Astrocyte of the hippocampus (primary cell): ENCODE results near the gene TSHR.
"Not testable (repeated sequence)": the region's sequence is repeated elsewhere in the genome, so short reads cannot be mapped to it uniquely, and the experiment has no call there.

Source experiments
- DNase-seq: peaks from one replicate; pipeline ENCODE4 v3.0.0; 2011; ENCODE audit warnings: low read depth, low spot score

The TSHR gene

DNA sequence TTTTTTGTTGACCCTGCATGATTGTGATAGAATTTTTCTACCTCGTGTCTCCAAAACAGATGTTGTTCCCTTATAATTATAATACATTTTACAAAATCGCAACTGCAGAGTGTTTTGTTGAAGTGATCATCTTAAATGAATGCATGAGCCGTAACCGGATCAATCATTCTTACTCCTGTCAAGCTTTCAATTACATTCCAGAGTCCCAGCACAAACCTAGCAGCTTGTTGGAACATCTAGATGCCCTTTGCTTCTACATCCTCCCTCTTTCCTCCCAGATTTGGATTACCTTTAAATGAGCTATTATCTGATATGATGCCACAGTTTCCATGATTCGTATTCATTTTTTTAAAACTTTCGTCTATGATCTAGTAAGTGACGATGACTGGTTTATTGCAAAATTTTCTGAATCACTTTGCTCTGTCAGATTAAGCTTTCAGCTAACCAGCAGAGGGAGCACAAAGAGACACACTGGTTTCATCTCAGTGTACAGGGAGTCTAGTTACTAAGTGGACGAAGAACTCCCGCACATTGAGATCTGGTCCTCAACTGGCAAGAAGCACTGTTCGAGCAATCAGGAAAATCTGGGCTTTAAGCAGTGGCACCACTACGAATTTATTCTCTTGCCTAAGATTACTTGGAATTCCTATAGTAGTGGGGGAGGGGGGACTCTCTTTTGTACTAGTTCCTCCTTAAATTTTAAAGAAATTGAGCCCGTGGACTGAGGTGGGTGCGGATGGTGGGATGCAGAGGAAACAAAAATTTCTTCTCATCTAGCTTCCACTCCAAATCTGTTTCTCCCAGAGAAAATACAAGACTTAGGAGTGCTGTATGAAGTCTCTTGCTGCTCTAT, 40.9 kb downstream of the TSHR start:
- DNase-seq: peak; percentile 72

DNA sequence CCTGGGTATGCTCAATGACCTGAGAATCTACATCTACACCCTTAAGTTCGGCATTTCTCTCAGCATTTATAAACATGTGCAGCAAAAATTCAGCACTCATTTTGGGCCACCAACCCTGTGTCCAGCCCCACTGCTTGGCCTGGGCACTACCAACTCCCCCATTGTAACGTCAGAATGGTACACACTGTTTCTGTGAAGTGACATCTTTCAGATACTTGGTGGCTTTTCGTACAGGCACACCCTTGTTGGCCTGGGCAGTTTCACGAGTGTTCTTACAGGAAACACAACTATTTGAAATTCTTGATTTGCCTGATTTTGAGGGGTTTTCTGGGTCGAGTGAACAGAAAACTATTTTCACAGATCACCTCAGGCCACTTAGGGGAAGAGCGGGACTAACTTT, 46.0 kb downstream of the TSHR start:
- no peak for DNase-seq

DNA sequence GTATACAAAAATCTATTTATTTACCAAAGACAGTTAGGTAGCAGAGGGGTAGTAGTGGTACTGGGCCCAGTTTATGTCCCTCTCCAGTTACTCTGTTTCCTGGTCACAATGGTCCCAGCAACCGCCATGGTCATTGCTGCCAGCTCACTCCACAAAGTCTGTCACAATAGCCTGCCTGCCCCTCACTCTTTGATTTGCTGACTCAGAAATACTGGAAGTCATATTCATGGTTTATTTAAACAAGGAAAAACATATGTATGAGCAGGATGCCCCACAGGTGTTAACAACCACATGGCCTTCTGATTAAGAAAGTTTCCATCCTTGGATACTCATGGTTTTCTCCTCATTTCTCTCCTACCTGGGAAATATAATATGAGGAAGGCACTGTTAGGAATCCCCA, 49.2 kb downstream of the TSHR start:
- DNase-seq: no peak

DNA sequence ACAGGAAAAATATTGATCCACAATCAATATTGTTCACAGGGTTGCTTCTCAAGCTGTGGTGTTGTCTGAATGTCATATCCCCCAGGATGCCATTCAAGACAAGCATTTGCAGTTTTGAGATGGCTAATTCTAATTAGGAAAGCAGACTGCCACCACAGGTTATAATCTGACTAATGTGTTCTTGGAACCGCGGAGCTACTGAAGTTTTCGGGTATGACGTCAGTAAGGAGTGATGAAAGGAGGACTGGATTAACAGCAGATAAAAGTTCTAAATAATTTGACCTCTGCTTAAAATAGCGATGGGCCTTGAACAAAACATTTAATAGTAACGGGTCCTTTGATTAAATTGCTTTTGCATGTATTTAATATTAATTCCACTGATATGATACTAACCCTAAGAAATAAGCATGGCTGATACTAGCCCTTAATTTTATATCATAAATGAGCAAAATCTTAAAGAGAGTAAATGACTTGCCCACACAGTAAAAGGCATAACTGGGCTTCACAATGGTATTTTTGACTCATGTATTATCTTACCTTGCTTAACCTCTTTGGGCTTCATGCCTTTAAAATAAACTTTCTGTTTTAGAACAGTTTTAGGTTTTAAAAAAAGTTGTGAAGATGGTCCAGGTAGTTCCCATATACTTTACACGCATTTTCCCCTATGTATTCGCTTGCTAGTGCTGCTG, 50.3 kb downstream of the TSHR start:
- no peak for DNase-seq

DNA sequence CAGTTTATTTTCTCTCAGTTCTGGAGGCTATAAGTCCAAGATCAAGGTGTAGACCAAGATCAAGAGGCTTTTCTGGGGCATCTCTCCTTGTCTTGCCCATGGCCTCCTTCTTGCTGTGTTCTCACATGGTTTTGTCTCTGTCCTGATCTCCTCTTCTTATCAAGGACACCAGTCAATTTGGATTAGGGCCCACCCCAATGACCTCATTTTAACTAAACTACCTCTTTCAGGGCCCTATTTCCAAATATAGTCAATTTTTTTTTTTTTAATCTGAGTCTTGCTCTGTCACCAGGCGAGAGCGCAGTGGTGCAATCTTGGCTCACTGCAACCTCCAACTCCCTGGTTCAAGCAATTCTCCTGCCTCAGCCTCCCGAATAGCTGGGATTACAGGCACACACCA, 50.8 kb downstream of the TSHR start:
- no peak for DNase-seq

DNA sequence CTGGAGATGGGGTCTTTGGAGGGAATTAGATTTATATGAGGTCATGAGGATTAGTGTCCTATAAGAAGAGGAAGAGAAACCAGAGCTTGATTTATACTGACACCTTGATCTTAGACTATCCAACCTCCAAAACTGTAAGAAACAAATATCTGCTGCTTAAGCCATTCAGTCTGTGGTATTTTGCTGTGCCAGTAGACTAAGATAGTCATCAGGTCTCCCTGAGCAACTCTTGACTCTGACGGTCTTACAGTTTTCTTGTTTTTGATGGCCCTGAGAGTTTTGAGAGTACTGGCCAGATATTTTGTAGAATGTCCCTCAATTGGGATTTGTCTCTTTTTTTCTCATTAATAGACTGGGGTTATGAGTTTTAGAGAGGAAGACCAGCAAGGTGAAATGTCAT, 51.7 kb downstream of the TSHR start:
- DNase-seq: no peak

DNA sequence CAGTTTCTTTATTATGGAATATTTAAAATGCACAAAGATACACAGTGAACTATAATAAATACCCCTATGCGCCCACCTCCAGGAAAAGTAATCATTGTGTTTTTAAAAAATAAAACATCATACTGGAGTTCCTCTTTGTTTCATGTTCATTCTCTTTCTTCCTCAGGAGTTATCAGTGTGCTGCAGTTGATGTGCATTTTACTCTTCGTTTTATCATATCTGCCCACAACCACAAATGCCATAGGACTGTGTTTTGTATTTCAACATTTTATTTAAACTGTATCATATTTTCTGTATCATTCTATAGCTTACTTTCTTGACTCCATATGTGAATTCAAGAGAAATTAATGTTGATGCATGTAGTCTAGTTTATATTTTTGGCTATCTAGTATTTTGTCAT, 53.9 kb downstream of the TSHR start:
- no peak for DNase-seq

DNA sequence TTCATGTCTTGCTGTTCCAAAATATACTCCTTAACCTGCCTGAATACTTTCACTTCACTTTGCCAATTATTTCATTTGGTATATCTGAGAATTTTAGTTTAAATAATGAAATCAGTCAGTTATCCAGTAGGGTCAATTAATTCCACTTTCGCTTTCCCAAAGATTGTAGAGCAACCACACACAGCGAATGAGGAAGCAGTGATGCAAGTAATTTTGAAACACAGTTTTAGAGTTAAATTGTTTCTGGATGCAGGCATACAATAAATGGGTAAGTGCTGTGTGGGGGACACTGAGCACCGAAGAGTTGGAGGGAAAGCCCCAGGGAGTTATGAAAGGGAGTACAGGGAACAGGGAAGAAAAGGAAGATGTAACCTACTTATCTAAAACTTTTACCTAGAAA, 62.8 kb downstream of the TSHR start:
- DNase-seq: peak; percentile 10

DNA sequence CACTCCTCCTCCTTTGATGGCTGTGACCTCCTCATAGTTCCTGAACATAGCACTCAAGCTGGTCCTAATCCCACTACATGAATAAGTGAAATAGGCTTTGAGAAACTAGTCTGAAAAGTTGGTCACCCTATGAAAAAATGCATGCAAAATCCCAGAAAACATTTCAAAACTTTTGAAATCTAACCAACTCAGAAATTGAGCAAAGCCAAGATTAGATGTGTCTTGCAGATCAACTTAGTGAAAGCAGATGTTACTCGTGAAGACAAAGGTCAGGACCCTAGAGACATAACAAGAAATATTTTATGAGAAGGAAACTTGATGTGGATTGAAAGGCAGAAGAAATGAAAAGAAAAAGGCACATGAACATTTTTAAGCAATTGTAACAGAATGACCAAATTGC, 63.3 kb downstream of the TSHR start:
- no peak for DNase-seq

DNA sequence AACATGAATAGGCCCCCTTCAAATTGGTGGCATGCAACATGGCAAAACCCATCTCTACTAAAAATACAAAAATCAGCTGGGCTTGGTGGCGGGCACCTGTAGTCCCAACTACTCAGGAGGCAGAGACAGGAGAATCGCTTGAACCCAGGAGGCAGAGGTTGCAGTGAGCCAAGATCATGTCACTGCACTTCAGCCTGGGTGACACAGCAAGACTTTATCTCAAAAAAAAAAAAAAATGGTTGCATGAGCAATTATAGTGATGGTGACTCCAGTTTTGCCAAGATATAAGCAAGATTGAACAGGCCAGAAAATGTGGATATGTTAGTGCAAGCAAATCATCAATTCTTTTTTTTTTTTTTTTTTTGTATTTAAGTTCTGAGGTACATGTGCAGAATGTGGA, 63.7 kb downstream of the TSHR start:
- DNase-seq: not testable (repeated sequence)

DNA sequence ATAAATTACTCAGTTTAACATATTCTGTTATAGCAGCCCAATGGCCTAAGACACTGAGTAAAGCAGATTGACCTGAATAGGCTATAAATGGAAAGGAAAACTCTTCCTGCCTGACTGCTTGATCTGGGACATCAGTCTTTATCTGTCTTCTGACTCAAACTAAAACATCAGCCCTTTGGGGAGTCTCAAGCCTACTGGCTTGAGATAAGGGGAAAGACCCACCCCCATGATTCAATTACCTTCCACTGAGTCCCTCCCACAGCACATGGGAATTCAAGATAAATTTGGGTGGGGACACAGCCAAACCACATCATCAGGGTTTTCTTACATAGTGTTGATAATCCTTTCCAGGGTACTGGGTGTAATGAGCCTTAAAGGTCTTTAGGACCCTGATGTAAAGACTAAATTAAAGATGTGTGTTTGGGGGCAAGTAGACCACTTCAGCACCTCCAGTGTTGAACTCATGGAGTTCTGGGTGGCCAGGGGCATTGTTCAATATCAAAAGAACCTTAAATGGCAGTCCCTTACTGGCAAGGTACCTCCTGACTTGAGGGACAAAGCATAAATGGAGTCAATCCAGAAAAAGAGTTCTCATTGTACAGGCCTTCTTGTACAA, 67.8 kb downstream of the TSHR start:
- no peak for DNase-seq

DNA sequence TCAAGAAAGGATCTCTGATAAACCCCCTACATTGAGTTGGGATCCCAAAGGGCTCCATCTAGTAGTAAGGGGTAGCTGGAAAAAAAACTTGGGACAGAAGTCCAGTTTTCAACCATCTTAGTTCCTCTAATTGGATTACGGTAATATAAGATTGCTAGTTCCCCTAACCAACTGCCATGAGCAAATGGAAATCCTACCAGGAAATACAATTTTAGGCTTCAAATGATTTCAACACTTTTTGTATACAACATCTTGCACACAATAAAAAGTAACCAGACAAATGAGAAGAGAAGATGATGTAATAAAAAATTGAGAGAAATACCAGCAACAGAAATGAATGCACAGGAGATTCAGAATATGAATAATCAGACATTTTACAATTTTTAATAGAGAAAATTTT, 73.0 kb downstream of the TSHR start:
- no peak for DNase-seq

DNA sequence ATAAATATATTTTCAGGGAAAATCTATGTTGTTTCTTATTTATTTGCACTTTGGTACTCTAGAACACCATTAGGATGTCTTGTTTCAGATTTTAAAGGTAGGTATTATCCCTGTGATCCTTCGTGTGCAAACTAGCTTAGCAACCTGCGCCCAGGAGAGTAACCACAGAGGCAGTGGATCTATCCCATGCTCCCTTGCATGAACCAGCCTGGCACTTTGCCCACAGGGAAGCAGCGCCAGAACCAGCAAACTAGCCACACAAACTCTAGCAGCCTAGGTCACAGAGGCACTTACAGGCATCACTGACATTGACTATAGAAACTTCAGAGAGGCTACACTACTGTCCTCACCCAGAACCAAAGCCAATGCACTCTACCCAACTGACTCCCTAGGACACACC, 76.1 kb downstream of the TSHR start:
- no peak for DNase-seq

DNA sequence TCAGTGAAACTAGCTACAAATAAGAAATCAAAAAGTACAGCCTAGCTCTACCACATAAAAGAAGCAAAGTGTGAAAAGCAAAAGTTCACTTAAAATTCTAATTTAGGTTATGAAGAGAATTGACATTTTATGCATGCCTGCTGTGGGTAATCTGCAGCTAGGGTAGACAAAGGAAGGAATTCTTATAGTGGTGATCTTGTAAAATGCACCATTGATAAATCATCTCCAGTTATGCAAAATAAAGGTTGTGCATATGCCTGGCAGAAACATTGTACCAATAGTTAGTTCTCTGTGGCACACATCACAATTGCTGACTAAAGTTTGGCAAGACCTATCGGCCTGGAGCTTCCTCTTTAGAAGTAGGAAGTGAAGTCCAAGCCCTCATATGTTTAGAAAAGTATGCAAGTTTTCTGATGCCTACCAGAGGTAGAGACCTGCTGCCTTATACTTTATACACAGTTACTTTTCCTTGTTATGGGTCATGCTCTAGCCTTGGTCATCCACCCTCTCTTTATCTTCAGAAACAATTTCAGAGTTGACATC, 78.3 kb downstream of the TSHR start:
- DNase-seq: no peak

DNA sequence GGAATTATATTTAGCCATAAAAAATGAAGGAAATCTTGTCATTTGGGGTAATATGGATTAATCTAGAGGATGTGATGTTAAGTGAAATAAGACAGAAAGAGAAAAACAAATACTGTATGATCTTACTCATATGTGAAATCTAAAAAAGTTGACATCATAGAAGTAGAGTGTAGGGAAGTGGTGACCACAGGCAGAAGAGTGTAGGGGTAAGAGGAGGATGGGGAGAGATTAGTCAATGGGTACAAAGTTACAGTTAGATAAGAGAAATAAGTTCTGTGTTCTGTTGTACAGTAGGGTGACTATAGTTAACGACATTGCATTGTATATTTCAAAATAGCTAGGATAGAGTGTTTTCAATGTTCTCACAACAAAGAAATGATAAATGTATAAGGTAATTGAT, 87.0 kb downstream of the TSHR start:
- no peak for DNase-seq

DNA sequence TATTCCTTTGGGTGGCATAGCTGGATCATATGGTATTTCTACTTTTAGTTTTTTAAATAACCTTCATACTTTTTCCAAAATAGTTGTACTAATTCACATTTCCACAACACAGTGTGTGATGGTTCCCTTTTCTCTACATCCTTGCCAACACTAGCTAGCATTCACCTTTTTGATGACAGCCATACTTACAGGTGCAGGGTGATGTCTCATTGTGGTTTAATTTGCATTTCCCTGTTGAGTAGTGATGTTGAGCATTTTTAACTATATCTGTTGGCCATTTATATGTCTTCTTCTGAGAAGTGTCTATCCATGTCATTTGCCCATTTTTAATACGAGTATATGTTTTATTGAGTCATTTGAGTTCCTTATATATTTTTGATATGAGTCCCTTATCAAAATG, 96.1 kb downstream of the TSHR start:
- no peak for DNase-seq

DNA sequence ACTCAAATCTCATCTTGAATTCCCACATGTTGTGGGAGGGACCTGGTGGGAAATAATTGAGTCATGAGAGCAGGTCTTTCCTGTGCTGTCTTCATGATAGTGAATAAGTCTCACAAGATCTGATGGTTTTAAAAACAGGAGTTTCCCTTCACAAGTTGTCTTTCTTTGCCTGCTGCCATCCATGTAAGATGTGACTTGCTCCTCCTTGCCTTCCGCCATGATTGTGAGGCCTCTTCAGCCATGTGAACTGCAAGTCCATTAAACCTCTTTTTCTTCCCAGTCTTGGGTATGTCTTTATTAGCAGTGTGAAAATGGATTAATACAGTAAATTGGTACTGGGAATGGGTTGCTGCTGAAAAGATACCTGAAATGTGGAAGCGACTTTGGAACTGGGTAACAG, 98.6 kb downstream of the TSHR start:
- not testable (repeated sequence) for DNase-seq

DNA sequence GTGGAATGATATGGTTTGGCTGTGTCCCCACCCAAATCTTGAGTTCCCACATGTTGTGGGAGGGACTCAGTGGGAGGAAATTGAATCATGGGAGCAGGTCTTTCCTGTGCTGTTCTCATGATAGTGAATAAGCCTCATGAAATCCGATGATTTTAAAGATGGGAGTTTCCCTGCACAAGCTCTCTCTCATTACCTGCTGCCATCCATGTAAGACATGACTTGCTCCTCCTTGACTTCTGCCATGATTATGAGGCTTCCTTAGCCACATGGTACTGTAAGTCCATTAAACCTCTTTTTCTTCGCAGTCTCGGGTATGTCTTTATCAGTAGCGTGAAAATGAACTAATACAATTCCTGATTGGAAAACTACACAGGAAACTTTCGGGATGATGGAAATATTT, 100.5 kb downstream of the TSHR start:
- no peak for DNase-seq

DNA sequence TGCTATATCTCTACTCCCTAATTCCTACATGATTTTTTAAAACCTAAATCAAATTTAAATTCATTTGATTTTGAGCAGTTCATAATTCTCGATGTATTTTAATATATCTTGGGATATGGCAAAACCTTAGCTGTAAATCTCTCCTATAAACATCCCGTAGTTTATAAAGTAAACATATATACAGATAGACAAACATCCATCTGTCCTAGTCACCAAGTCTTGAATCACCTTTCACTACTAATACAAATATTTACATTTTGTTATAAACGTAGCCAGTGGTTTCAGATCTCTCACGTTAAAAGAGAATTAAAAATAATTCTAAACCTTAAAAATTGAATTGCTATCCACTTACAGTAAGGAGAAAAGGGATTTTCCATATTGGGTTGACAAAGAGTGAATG, 107.0 kb downstream of the TSHR start:
- no peak for DNase-seq

DNA sequence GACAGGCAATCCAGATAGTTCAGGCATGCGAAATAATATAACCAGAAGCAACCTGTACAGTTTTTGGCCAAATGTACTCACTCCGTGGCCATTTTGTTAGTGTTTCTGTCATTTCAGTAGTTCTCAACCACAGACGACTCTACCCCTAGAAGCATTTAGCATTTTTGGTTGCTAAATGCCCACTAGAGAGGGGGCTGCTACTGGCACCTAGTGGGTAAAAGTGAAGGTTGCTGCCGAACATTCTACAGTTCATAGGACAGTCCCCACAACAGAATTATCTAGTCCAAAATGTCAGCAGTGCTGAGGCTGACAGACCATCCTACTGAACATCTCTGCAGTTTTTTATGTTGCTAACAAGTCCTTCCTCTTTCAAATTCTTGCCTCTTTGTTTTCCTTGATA, 107.4 kb downstream of the TSHR start:
- peak; percentile 3 for DNase-seq

DNA sequence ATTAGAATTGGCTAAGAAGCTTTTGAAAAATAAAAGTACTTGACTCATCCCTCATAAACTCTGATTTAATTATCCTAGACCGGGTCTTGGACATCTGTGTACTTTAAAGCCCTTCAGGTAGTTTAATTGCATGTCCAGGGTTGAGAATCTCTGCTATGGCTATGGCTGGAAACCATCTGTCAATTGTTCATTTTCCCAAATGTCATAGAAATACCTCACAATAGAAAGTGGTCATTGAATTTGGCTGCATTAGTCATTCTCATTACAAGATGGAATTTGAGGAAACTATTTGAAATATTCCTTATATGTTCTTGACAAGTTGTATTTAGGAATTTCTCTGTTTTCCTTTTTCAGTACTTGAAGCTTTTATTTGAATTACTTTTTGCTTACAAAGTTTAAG, 111.3 kb downstream of the TSHR start:
- DNase-seq: peak; percentile 32

DNA sequence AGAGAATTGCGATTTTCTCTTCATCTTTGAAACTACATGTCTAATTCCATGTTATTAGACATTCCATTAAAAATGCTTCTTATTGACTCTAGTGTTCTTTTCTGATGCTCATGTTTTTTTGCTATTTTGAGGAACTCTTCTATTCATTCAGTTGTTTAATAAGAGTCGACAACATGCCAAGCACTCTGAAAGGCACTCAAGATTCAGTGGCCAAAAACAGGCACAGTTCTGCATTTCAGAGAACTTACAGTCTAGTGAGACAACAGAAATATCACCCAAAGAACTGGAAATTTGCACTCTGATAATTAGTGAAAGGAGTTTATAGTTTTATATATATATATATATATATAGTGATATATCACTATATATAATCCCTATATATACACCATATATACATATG, 111.7 kb downstream of the TSHR start:
- DNase-seq: no peak
